A673 (cell line): ENCODE results near the gene SIK3. TPM values are rescaled to one million over a fixed set of nuclear protein-coding genes. Genes with fewer than 3 reads are reported as not detected.
A peak's percentile ranks its signal among the peaks of the same experiment; 100 is the strongest.

Experiments used
- BruUV-seq: library from RNA; stranded (reverse); fragments of 400-500 nt; replicated peaks from 2 replicates; lab custom pipeline; 2021; lab: Mats Ljungman, UMichigan
- CTCF ChIA-PET: fragments of 300-600 bp; sonication (Branson Sonifier 250); formaldehyde crosslinking; loops from one replicate; lab custom pipeline; 2022; ENCODE audit warnings: antibody characterized with exemption; lab: Charles Lee
- POLR2A ChIA-PET: fragments of 300-600 bp; sonication (Branson Sonifier 250); formaldehyde crosslinking; loops from one replicate; lab custom pipeline; 2022; ENCODE audit warnings: antibody characterized with exemption; ENCODE audit not compliant: low non-redundant PET; lab: Charles Lee
- DNase-seq: peaks from one replicate; pipeline ENCODE4 v3.0.0-alpha.2; 2015; ENCODE audit warnings: low spot score
- H3K27ac ChIP-seq: fragments of 200-600 bp; sonication (generic); 2 replicates; pipeline ENCODE4 v1.5.1; 2016; ENCODE audit warnings: mixed run types, low read depth, mild to moderate bottlenecking, mixed read lengths, antibody characterized with exemption, low read length; ENCODE audit not compliant: poor library complexity, severe bottlenecking
- H3K27me3 ChIP-seq: fragments of 200-600 bp; sonication (generic); replicated peaks from 2 replicates; pipeline ENCODE4 v1.6.1; 2017; ENCODE audit warnings: mixed run types, low read depth, mild to moderate bottlenecking, mixed read lengths, antibody characterized with exemption, low read length; ENCODE audit not compliant: insufficient read depth, poor library complexity
- H3K36me3 ChIP-seq: fragments of 200-600 bp; sonication (generic); 2 replicates; pipeline ENCODE4 v1.6.1; 2016; ENCODE audit warnings: mixed run types, mild to moderate bottlenecking, mixed read lengths, antibody characterized with exemption, low read length; ENCODE audit not compliant: insufficient read depth, poor library complexity, severe bottlenecking
- H3K4me1 ChIP-seq: fragments of 200-600 bp; sonication (generic); 2 replicates; pipeline ENCODE4 v1.6.1; 2017; ENCODE audit warnings: mixed run types, mild to moderate bottlenecking, mixed read lengths, antibody characterized with exemption, low read length; ENCODE audit not compliant: insufficient read depth, poor library complexity, severe bottlenecking
- H3K4me3 ChIP-seq: fragments of 200-600 bp; sonication (generic); 2 replicates; pipeline ENCODE4 v1.5.1; 2016; ENCODE audit warnings: low read depth, mixed run types, mild to moderate bottlenecking, mixed read lengths, low read length; ENCODE audit not compliant: poor library complexity, severe bottlenecking
- H3K9me3 ChIP-seq: fragments of 200-600 bp; sonication (generic); 2 replicates; pipeline ENCODE4 v1.6.1; 2016; ENCODE audit warnings: mixed run types, low read depth, mild to moderate bottlenecking, mixed read lengths, antibody characterized with exemption, low read length; ENCODE audit not compliant: poor library complexity, severe bottlenecking
- CTCF ChIP-seq: fragments of 300-800, 200-600 bp; sonication (generic); conservative IDR thresholded peaks from 2 replicates; pipeline ENCODE4 v1.5.1; 2017; ENCODE audit warnings: low read depth, mild to moderate bottlenecking, antibody characterized with exemption, low read length, moderate library complexity, mixed read lengths
- EZH2 ChIP-seq: fragments of 200-600 bp; sonication (generic); IDR thresholded peaks from 2 replicates; pipeline ENCODE4 v1.6.1; 2017; ENCODE audit warnings: borderline replicate concordance, low read depth, mild to moderate bottlenecking, mixed read lengths, antibody characterized with exemption, low read length; ENCODE audit not compliant: poor library complexity, severe bottlenecking
- intact Hi-C: fragments of 100-400 bp; cut with micrococcal nuclease; formaldehyde crosslinking; loops from one replicate; pipeline ENCODE4 v1.10.0; 2022; ENCODE audit not compliant: unreplicated experiment
- total RNA-seq: library from RNA; stranded (reverse); gene quantifications from 2 replicates; pipeline ENCODE4 v1.2.3, GENCODE V29; 2021

SIK3 gene
- total RNA-seq, 1 experiment from 2014 or later, result 81.7 TPM

GRCh38 chr11:117039900-117040299 lies 58.3 kb downstream of the SIK3 start:
- no peak overlapping the region for H3K27ac ChIP-seq
- POLR2A ChIA-PET, result interaction anchor here (0.7 kb wide), 1 partner anchor 23 kb away, joined by 3 read pairs; no protein-coding TSS in a partner anchor
- H3K36me3 ChIP-seq, result no peaks in the 10 kb centered on the region
- TF ChIP-seq CTCF (no peak), EZH2 (no peak)
- H3K4me1 ChIP-seq, result peaks cover 69% of the 10 kb centered on the region
- DNase-seq, result no peak
- CTCF ChIA-PET, result no interaction called here
- H3K27me3 ChIP-seq, result no peaks in the 10 kb centered on the region
- intact Hi-C loops, result no loop called here
- H3K9me3 ChIP-seq, result no peaks in the 10 kb centered on the region
- no TSS peak for BruUV-seq
- H3K4me3 ChIP-seq, result no peak overlapping the region

GRCh38 chr11:117039270-117039669 lies 59.0 kb downstream of the SIK3 start:
- intact Hi-C loops, result no loop called here
- no peaks in the 10 kb centered on the region for H3K36me3 ChIP-seq
- TF ChIP-seq EZH2 (no peak), CTCF (no peak)
- H3K4me3 ChIP-seq, result no peak overlapping the region
- no peak overlapping the region for H3K27ac ChIP-seq
- DNase-seq, result no peak
- no TSS peak for BruUV-seq
- H3K4me1 ChIP-seq, result peaks cover 69% of the 10 kb centered on the region
- POLR2A ChIA-PET, result no interaction called here
- no peaks in the 10 kb centered on the region for H3K27me3 ChIP-seq
- no peaks in the 10 kb centered on the region for H3K9me3 ChIP-seq
- CTCF ChIA-PET, result no interaction called here

- DNase-seq, result no peak
- no peaks in the 10 kb centered on the region for H3K27me3 ChIP-seq
- peak overlapping the region; percentile 14 for H3K27ac ChIP-seq
- no peak for TF ChIP-seq CTCF
- no TSS peak for BruUV-seq
- POLR2A ChIA-PET, result no interaction called here
- intact Hi-C loops, result no loop called here
- H3K4me3 ChIP-seq, result no peak overlapping the region
- CTCF ChIA-PET, result no interaction called here
- peaks cover 62% of the 10 kb centered on the region for H3K4me1 ChIP-seq
- H3K36me3 ChIP-seq, result no peaks in the 10 kb centered on the region
- H3K9me3 ChIP-seq, result no peaks in the 10 kb centered on the region
Measured at GRCh38 chr11:117037975-117038350, 60.3 kb downstream of the SIK3 start.
